ENCODE measurements around the gene SEC16B.
A peak's percentile ranks its signal among the peaks of the same experiment; 100 is the strongest.

SEC16B gene, protein sequence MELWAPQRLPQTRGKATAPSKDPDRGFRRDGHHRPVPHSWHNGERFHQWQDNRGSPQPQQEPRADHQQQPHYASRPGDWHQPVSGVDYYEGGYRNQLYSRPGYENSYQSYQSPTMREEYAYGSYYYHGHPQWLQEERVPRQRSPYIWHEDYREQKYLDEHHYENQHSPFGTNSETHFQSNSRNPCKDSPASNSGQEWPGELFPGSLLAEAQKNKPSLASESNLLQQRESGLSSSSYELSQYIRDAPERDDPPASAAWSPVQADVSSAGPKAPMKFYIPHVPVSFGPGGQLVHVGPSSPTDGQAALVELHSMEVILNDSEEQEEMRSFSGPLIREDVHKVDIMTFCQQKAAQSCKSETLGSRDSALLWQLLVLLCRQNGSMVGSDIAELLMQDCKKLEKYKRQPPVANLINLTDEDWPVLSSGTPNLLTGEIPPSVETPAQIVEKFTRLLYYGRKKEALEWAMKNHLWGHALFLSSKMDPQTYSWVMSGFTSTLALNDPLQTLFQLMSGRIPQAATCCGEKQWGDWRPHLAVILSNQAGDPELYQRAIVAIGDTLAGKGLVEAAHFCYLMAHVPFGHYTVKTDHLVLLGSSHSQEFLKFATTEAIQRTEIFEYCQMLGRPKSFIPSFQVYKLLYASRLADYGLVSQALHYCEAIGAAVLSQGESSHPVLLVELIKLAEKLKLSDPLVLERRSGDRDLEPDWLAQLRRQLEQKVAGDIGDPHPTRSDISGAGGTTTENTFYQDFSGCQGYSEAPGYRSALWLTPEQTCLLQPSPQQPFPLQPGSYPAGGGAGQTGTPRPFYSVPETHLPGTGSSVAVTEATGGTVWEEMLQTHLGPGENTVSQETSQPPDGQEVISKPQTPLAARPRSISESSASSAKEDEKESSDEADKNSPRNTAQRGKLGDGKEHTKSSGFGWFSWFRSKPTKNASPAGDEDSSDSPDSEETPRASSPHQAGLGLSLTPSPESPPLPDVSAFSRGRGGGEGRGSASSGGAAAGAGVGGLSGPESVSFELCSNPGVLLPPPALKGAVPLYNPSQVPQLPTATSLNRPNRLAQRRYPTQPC

GRCh38 chr1:177969825-177970371, at the start of gene SEC16B:
Gene SEC16B (minus strand): TSS chr1:177970058. CDS start chr1:177967981, 2,077 bp downstream.
- H3K27me3 ChIP-seq (ENCODE audit: insufficient read depth, low read length): no peaks in the 10 kb centered on the region
- no peaks in the 10 kb centered on the region for H3K36me3 ChIP-seq (ENCODE audit: insufficient read depth, low read length)
- H3K4me3 ChIP-seq (ENCODE audit: low read depth, low read length): no peak within 1 kb of the TSS
- no peak within 1 kb of the TSS for H2AFZ ChIP-seq (ENCODE audit: low read length, unreplicated experiment)
- H3K4me1 ChIP-seq (ENCODE audit: control insufficient read depth, insufficient read depth, low read length, unreplicated experiment): no peaks in the 10 kb centered on the region
- no peak within 1 kb of the TSS for H3K27ac ChIP-seq (ENCODE audit: low read depth, low read length)
- H3K79me2 ChIP-seq (ENCODE audit: control insufficient read depth, insufficient read depth, low read length, unreplicated experiment): no peaks in the 10 kb centered on the region

- Histone ChIP-seq H3K4me3 (ENCODE audit: low read depth, low read length) (no peak overlapping the region), H2AFZ (ENCODE audit: low read length, unreplicated experiment) (no peak overlapping the region), H3K27ac (ENCODE audit: low read depth, low read length) (no peak overlapping the region), H3K79me2 (ENCODE audit: control insufficient read depth, insufficient read depth, low read length, unreplicated experiment) (no peaks in the 10 kb centered on the region), H3K4me1 (ENCODE audit: control insufficient read depth, insufficient read depth, low read length, unreplicated experiment) (no peaks in the 10 kb centered on the region), H3K27me3 (ENCODE audit: insufficient read depth, low read length) (no peaks in the 10 kb centered on the region), H3K36me3 (ENCODE audit: insufficient read depth, low read length) (no peaks in the 10 kb centered on the region)
Measured at GRCh38 chr1:178019622-178020021, 49.8 kb upstream of the SEC16B start.

DNA sequence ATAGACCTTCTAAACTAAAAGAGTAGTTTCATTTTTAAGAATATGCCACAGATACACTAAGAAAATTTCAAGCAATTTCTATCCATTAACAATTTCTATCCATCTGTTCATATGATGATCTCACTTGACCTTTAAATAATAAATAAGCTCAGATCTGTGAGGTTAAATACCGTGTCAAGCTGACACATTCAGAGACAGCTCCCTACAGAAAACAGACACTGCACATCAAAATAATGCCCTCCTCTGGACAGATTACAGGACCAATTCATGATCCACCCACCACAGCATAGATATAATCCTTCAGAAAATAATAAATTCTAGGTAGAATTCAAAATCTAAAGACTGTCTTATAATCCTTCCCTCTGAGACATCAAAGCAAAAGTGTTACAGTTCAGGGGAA, 49.4 kb upstream of the SEC16B start:
- Histone ChIP-seq H3K4me1 (ENCODE audit: control insufficient read depth, insufficient read depth, low read length, unreplicated experiment) (no peaks in the 10 kb centered on the region), H2AFZ (ENCODE audit: low read length, unreplicated experiment) (no peak overlapping the region), H3K27me3 (ENCODE audit: insufficient read depth, low read length) (no peaks in the 10 kb centered on the region)

DNA sequence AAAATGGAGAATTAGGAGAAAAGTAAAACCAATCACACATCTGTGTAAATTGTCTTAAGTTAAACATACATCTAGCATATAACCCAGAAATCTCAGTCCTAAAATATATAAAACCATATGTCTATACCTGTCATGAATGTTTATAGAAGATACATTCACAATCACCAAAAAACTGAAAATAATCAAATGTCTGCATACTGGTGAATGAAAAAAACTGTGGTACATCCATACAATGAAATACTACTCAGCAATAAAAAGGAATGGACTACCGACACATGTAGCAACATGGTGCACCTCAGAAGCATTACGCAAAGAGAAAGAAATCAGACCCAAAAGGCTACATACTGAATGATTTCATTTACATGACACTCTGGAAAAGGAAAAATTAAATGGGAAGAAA, 47.7 kb upstream of the SEC16B start:
- H3K4me3 ChIP-seq (ENCODE audit: low read depth, low read length): no peak overlapping the region
- no peaks in the 10 kb centered on the region for H3K79me2 ChIP-seq (ENCODE audit: control insufficient read depth, insufficient read depth, low read length, unreplicated experiment)
- no peak overlapping the region for H3K27ac ChIP-seq (ENCODE audit: low read depth, low read length)
- no peaks in the 10 kb centered on the region for H3K4me1 ChIP-seq (ENCODE audit: control insufficient read depth, insufficient read depth, low read length, unreplicated experiment)
- no peaks in the 10 kb centered on the region for H3K36me3 ChIP-seq (ENCODE audit: insufficient read depth, low read length)
- no peak overlapping the region for H2AFZ ChIP-seq (ENCODE audit: low read length, unreplicated experiment)
- H3K27me3 ChIP-seq (ENCODE audit: insufficient read depth, low read length): no peaks in the 10 kb centered on the region

More for the DNA sequence above, 49.4 kb upstream of the SEC16B start:
- H3K27ac ChIP-seq (ENCODE audit: low read depth, low read length): no peak overlapping the region
- H3K4me3 ChIP-seq (ENCODE audit: low read depth, low read length): no peak overlapping the region
- no peaks in the 10 kb centered on the region for H3K36me3 ChIP-seq (ENCODE audit: insufficient read depth, low read length)
- no peaks in the 10 kb centered on the region for H3K79me2 ChIP-seq (ENCODE audit: control insufficient read depth, insufficient read depth, low read length, unreplicated experiment)

- H3K27me3 ChIP-seq (ENCODE audit: insufficient read depth, low read length): no peaks in the 10 kb centered on the region
- no peak overlapping the region for H2AFZ ChIP-seq (ENCODE audit: low read length, unreplicated experiment)
- H3K27ac ChIP-seq (ENCODE audit: low read depth, low read length): no peak overlapping the region
- peaks cover 16% of the 10 kb centered on the region for H3K4me1 ChIP-seq (ENCODE audit: control insufficient read depth, insufficient read depth, low read length, unreplicated experiment)
- H3K36me3 ChIP-seq (ENCODE audit: insufficient read depth, low read length): no peaks in the 10 kb centered on the region
- no peak overlapping the region for H3K4me3 ChIP-seq (ENCODE audit: low read depth, low read length)
- no peaks in the 10 kb centered on the region for H3K79me2 ChIP-seq (ENCODE audit: control insufficient read depth, insufficient read depth, low read length, unreplicated experiment)
Measured at GRCh38 chr1:178011864-178012503, 42.1 kb upstream of the SEC16B start.

DNA sequence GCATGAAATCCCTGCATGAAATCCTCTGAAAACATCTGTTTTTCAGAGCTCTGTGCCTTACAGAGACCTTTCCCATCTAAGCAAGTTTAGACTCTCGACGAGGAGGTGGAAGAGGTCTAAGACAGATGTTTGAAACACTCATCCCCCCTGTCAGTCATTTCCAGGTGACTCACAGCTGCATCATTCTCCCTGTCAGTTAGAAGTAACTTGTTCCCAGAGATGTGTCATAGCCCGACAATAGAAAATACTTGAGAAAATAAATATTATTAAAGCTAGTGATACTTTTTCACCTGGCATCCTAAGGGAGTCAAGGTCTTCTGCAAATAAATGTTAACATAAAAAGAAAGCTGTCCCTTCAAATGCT, 41.6 kb upstream of the SEC16B start:
- no peaks in the 10 kb centered on the region for H3K79me2 ChIP-seq (ENCODE audit: control insufficient read depth, insufficient read depth, low read length, unreplicated experiment)
- peaks cover 16% of the 10 kb centered on the region for H3K4me1 ChIP-seq (ENCODE audit: control insufficient read depth, insufficient read depth, low read length, unreplicated experiment)
- no peak overlapping the region for H2AFZ ChIP-seq (ENCODE audit: low read length, unreplicated experiment)
- H3K4me3 ChIP-seq (ENCODE audit: low read depth, low read length): no peak overlapping the region
- H3K36me3 ChIP-seq (ENCODE audit: insufficient read depth, low read length): no peaks in the 10 kb centered on the region
- H3K27me3 ChIP-seq (ENCODE audit: insufficient read depth, low read length): no peaks in the 10 kb centered on the region
- peak overlapping the region; percentile 7; the same call in 1 of the 2 replicates for H3K27ac ChIP-seq (ENCODE audit: low read depth, low read length)

- Histone ChIP-seq H3K79me2 (ENCODE audit: control insufficient read depth, insufficient read depth, low read length, unreplicated experiment) (no peaks in the 10 kb centered on the region), H3K27me3 (ENCODE audit: insufficient read depth, low read length) (no peaks in the 10 kb centered on the region), H3K27ac (ENCODE audit: low read depth, low read length) (peak overlapping the region; percentile 7; the same call in 1 of the 2 replicates), H3K4me1 (ENCODE audit: control insufficient read depth, insufficient read depth, low read length, unreplicated experiment) (peaks cover 16% of the 10 kb centered on the region), H3K4me3 (ENCODE audit: low read depth, low read length) (no peak overlapping the region), H3K36me3 (ENCODE audit: insufficient read depth, low read length) (no peaks in the 10 kb centered on the region), H2AFZ (ENCODE audit: low read length, unreplicated experiment) (no peak overlapping the region)
Measured at GRCh38 chr1:178010674-178011464, 41.0 kb upstream of the SEC16B start.

- no peak overlapping the region for H3K27ac ChIP-seq (ENCODE audit: low read depth, low read length)
- no peak overlapping the region for H2AFZ ChIP-seq (ENCODE audit: low read length, unreplicated experiment)
- H3K36me3 ChIP-seq (ENCODE audit: insufficient read depth, low read length): no peaks in the 10 kb centered on the region
- H3K4me1 ChIP-seq (ENCODE audit: control insufficient read depth, insufficient read depth, low read length, unreplicated experiment): peaks cover 15% of the 10 kb centered on the region
- H3K27me3 ChIP-seq (ENCODE audit: insufficient read depth, low read length): no peaks in the 10 kb centered on the region
- no peaks in the 10 kb centered on the region for H3K79me2 ChIP-seq (ENCODE audit: control insufficient read depth, insufficient read depth, low read length, unreplicated experiment)
- H3K4me3 ChIP-seq (ENCODE audit: low read depth, low read length): no peak overlapping the region
Measured at GRCh38 chr1:178006043-178006442, 36.2 kb upstream of the SEC16B start.

DNA sequence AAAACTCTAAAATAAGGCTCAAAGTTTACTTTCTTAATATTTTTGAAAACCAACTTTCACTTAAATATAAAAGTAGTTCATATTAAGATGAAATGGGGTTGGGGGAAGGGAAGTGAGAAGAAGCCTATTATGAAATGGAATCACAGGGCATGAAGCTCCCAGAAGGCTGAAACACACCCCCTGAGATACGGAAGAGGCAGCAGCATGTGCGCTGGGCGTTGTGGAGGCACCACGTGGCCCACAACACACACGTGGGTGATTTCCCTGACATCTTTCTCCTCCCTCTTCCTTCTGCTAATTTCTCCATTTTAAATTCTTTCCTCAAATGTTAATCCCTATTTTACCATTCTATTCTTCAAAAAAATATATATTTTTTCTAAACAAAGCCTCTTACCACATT, 35.6 kb upstream of the SEC16B start:
- peaks cover 10% of the 10 kb centered on the region for H3K4me1 ChIP-seq (ENCODE audit: control insufficient read depth, insufficient read depth, low read length, unreplicated experiment)
- H3K27ac ChIP-seq (ENCODE audit: low read depth, low read length): no peak overlapping the region
- no peaks in the 10 kb centered on the region for H3K36me3 ChIP-seq (ENCODE audit: insufficient read depth, low read length)
- H2AFZ ChIP-seq (ENCODE audit: low read length, unreplicated experiment): peak overlapping the region; percentile 38
- H3K79me2 ChIP-seq (ENCODE audit: control insufficient read depth, insufficient read depth, low read length, unreplicated experiment): no peaks in the 10 kb centered on the region
- H3K27me3 ChIP-seq (ENCODE audit: insufficient read depth, low read length): no peaks in the 10 kb centered on the region
- H3K4me3 ChIP-seq (ENCODE audit: low read depth, low read length): no peak overlapping the region

All from ACC112 (cell line).